GM18517 (cell line): ENCODE measurements around the gene TOR3A.

Experiments
- ATAC-seq: cut with Tn5 transposase; IDR thresholded peaks from one replicate; pipeline ENCODE4 v1.9.1; 2021; ENCODE audit warnings: mild to moderate bottlenecking, moderate library complexity; ENCODE audit not compliant: unreplicated experiment

TOR3A gene

DNA sequence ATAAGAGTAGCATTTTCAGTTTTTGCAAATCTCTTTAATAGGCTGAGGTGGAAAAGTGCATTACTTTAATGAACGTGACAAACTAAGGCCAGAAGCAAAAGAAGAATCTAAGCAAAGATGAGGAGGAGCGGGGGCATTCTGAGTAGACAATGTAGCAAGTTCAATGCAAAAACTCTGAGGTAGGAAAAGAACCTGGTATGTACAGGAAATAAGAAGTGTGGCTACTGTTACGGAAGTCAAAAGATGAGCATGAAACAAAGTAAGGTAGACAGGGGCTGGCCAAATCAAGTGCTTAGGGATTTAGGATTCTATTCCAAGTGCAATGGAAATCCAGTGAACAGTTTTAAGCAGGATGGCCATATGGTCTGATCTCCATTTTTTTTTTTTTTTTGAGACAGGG lies 63.7 kb downstream of the TOR3A start:
- no peak for ATAC-seq
